ENCODE measurements around the gene LITAF.

The LITAF gene

DNA sequence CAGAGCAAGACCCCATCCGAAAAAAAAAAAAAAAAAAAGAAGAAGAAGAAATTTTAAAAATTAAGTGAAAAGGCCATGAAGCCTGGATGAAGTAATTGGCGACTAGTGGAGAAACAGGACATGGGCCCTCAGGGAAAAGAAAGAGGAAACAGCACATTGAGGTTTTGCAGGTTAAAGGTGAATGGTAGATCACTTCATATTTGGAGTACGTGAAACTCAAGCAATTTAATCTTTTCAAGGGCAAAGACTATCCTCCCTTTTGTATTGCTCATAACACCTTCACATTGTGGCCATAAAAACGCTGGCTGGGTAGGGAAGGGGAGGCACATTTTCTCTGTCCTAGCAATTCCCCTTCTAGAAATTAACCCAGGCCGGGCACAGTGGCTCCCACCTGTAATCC is 53.1 kb downstream of the LITAF start:
- TF ChIP-seq, protein P1, sequence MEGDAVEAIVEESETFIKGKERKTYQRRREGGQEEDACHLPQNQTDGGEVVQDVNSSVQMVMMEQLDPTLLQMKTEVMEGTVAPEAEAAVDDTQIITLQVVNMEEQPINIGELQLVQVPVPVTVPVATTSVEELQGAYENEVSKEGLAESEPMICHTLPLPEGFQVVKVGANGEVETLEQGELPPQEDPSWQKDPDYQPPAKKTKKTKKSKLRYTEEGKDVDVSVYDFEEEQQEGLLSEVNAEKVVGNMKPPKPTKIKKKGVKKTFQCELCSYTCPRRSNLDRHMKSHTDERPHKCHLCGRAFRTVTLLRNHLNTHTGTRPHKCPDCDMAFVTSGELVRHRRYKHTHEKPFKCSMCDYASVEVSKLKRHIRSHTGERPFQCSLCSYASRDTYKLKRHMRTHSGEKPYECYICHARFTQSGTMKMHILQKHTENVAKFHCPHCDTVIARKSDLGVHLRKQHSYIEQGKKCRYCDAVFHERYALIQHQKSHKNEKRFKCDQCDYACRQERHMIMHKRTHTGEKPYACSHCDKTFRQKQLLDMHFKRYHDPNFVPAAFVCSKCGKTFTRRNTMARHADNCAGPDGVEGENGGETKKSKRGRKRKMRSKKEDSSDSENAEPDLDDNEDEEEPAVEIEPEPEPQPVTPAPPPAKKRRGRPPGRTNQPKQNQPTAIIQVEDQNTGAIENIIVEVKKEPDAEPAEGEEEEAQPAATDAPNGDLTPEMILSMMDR (IDR thresholded peaks at IDR 0.05), result no peak

DNA sequence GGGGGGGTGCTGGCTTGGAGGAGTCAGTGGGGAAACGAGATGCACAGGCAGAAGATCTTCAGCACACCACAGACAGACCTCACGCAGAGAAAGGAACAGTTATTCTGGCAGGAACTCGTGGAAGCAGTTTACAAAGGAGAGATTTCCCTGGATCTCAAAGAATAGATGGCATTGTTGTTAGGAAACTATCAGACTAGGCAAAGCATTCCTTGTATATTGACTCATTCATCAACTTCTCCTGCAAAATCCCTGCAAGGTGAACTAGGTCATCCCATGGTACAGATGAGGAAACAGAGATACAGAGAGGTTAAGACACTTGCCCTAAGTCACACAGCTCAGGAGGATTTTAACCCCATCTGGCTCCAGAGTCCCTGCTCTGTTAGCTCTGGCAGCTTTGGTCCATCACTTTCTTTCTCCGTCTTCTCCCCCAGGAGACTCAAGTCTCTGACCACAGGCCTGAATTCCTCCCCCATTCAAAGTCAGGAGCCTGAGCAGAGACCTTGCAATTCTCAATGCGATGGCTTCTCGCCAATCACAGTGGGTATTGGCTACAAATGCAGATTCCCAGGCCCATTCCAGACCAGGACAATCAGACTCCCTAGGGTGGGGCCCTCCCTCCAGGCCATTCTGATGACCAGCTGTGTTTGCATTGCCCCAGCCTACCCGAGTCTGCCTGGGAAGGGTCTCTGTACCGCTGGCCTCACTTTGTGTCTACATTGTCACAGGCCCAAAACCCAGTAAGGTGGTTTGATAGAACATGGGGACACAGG is 56.4 kb downstream of the LITAF start:
- TF ChIP-seq, protein P1 (IDR thresholded peaks at IDR 0.05), result no peak

- TF ChIP-seq, protein P1 (IDR thresholded peaks at IDR 0.05), result no peak
Observed at GRCh38 chr16:11529285-11529684, 57.4 kb downstream of the LITAF start.

DNA sequence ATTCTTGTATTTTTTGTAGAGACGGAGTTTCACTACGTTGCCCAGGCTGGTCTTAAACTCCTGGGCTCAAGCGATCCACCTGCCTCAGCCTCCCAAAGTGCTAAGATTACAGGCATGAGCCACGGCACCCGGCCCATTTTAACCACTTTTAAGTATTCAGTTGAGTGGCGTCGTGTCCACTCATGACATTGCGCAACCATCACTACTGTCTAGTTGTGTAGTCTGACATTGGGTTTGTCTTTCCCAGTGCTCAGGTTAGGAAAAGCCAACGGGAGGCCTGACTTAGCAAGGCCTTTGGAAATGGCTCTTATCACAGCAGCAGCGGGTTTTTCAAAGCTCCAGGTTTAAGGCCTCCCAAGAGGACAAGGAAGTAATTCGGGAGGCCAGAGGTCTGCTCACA is 58.7 kb downstream of the LITAF start:
- TF ChIP-seq, protein P1 (IDR thresholded peaks at IDR 0.05), result no peak

DNA sequence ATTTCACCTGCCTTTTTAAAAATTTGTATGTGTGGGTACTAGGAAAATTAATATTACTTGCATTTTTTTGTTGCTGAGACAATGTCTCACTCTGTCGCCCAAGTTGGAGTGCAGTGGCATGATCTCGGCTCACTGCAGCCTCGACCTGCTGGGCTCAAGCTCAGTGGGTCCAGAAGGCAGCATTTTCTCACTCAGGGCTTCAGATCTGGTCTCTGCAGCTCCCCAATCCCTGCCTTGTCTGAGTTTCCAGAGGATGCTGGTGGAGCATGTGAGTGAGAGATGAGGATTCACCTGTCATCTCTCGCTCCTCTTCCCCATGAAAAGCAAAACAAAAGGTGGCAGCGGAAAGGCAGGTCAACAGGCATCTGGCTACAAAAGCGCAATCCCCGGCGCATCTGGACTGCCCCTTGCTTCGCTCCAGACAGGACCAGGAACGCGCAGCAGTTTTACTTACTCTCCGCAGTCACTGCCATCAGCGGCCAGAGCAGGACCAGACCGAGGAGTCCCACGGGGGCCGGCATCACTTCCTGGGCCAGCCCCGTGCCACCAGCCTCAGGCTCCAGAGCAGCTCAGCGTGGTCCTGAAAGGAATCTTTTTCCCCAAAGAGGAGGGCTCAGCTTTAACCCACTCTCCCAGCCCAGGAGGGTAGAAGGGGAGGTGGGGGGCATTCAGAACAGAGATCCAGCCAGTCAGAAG is 59.9 kb downstream of the LITAF start:
- TF ChIP-seq, protein P1 (IDR thresholded peaks at IDR 0.05), result no peak

GRCh38 chr16:11524098-11524760 is 62.5 kb downstream of the LITAF start:
- TF ChIP-seq, protein P1 (IDR thresholded peaks at IDR 0.05), result no peak

GRCh38 chr16:11521055-11521454 is 65.7 kb downstream of the LITAF start:
- TF ChIP-seq, protein P1 (IDR thresholded peaks at IDR 0.05), result no peak

Measured in LNCAP (cell line).